Measurements from ENCODE around the gene HSPA2.
"Not testable (repeated sequence)": the region's sequence is repeated elsewhere in the genome, so short reads cannot be mapped to it uniquely, and the experiment has no call there.

Gene HSPA2

DNA sequence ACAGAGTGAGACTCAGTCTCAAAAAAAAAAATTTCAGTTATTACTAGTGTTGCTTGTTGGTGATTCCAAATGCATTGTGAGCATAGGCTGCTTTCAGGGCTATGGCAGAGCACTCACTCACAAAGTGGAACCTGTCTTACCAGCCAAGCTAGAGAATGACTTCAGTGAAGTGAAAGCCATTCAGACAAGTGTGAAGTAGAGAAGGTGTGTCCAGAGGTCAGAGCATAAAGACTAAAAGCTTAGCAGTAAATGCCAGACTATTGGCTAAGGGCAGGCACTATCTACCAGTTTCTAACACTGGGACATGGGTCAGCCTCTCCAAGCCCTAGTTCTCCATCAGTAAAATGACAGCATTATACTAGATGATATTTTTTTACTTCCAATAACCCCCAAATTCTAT is 21.9 kb downstream of the HSPA2 start:
- no peak for DNase-seq

DNA sequence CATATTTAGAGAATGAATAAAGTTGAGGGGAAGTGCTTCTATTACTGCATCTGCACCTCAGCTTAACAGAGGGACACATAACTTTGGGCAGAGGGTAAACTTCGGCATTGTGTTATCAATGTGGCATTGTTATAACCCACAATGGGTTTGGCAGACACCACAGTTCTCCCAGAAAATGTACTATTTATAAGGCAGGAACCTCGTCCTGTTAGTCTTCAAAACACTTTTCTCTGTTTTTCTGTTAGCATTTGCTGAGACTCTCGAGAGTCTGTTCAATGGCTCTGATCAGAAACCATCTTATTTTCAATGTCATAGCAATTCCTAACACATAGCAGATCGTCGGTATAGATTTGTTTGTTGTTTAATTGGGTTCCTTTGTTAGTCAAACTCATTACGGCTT is 23.2 kb downstream of the HSPA2 start:
- no peak for DNase-seq

DNA sequence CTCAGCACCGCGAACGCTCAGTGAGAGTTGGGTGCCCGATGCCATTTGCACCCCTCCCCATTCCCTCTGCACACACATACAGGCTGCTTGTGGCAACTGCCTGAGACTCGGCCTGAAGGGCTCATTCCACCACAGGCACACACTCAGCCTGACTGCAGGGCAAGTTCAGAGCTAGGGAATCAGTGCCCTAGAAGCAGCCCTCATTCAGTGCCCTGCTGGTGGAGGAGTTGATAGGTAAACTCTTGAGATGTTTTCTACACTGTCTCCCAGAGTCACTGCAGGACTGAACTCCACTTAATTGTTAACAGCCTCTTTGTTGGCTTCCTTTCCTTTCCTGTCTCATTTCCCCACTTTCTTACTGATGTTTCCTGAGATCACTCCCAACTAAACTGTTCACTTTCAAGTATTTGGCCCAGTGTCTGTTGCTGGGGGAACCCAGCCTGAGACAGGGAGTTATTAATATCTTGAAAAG is 26.1 kb downstream of the HSPA2 start:
- no peak for DNase-seq

DNA sequence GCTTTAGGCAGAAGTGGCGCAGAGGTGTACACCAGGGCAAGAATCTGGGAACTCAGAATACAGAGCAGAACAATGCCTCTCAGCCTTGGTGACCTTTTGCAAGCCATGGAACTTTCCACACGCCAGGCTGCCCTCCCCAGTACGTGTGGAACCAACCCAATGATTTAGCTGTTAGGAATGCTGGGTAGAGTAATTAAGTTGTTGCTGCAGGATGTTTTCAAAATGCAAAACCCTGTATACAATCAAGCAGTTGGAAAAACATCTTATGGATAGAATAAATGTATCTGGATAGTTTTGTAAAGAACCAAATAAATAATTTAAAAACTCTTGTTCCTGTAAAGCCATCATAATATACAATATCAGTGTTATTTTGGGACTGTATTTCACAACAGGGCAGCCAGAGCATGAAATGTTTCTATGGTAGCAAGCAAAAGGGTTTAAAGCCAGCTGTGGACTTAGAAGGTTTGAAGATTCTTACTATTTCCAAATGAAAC is 28.6 kb downstream of the HSPA2 start:
- no peak for DNase-seq

DNA sequence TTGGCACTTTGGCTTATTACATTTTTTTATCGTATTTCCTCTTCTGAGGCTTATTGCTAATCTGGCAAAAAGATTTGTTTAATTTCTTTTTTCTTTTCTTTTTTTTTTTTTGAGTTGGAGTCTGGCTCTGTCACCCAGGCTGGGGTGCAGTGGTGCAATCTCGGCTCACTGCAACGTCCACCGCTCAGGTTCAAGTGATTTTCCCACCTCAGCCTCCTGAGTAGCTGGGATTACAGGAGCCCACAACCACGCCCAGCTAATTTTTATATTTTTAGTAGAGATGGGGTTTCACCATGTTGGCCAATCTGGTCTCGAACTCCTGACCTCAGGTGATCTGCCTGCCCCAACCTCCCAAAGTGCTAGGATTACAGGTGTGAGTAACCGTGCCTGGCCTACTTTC is 29.1 kb downstream of the HSPA2 start:
- not testable (repeated sequence) for DNase-seq

DNA sequence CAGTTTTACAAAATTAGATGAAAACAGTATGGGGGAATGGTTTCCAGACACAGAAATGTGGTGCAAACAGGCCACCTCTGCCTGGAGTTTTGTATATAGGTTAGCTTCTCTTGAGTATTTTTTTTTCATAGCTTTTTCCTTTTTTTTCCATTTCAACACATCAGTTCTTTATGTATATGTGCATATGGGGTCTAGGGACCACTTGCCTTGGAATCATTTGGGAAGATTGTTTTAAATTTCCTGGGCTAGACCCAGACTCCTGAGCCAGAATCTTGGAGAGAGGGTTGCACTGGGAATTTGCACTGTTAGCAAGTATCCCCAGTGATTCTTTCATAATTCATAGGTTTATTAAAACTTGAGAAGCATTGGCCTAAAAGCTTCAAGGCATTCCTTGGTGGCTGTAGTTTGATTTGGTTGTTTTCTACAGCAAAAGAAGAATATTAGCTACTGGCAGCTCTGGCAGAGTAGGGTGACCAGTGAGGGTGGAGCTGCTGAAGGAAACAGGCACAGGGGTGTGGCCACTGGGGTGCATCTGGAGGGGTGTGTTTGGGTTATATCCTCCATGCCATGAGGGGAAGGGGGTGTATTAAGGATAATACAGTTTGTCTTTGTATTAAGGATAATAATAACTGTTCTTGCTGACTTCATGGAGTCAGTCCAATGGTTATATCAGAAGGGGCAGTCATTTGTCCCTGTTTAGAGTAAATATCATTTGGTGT is 32.0 kb downstream of the HSPA2 start:
- DNase-seq, result no peak

DNA sequence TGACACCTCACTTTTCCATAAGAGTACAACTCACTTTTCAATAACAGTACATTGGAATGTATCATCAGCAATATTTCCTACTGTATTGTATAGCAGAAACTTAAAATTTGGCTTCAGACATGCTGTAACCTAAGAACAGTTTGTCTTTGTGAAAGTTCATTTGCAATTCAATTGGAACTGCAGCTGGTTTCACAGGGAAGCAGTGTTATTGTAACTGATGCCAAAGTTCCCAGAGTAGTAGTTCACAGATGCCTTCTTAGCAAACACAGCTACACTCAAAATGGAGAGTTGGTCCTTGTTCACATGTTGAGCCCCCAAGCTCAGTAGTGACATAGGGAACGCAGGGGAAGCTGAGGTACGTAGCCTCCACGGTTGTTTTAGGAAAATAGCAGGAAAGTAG is 32.6 kb downstream of the HSPA2 start:
- DNase-seq, result no peak

DNA sequence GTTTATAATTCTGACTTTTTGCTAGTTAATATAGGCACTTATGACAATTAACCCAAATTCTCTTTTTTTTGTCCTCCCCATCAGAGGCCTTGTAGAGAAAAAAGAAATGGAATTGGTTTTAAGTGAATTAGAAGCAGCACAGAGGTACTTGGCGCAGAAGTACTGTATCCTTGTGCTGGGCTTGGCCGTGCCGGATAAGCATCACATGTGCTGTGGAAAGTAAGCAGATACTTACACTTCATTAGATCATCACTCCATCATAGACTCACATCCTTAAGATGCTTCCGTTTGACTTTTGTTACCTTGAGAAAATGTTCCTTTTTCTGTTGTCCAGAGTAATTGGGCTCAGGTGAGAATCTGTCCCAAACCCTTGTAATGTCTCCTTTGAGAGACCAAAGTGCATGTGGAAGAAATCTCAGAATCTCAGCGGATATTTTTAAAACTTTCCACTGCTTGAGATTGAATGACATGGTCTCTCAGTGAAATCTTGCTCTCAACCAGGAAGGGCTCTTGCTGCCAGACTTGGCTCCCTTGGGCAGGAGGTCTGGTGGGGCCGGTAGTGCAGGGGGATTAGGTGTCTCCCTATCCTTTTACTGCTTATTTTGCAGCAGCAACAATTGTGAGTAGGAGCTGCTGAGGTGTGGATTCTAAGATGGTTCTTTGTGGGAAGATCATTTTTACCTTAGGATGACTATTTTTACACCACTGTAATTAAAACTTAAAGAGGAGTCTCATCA is 34.0 kb downstream of the HSPA2 start:
- no peak for DNase-seq

DNA sequence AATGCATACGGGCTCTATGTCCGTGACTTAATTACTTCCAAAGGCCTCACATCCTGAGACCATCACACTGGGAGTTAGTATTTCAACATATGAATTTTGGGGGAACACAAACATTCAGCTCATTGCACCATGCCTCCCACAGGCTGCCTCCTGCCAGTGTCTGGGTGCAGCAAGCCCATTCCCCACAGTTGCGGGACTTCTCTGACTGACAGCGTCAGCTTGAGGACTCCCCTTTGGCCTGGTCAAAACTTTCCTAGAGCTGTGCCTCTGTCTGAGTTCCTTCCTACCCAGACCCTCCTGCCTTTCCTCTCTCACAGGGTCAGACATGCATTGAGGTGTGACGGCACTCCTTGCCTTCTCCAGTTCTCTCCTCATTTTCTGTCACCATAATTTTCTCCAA is 36.7 kb downstream of the HSPA2 start:
- DNase-seq, result no peak

DNA sequence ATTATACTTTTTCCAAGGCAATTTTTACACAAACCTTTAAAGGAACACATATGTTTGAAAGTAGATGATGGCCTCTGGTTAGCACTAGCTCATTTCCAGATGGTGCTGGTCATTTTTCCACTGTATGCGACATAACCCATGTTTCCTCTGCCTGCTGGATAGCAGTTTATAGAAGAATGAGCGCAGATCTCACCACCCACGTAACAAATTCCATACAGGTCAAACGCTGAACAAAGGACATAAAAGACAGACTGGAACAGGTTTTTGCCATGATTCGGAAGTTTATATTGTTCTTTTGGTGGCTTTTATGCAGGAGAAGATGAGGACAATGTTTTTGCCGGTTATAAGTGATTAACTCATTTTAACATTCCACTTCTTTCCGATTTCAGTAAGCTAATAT is 39.9 kb downstream of the HSPA2 start:
- DNase-seq, result no peak

DNA sequence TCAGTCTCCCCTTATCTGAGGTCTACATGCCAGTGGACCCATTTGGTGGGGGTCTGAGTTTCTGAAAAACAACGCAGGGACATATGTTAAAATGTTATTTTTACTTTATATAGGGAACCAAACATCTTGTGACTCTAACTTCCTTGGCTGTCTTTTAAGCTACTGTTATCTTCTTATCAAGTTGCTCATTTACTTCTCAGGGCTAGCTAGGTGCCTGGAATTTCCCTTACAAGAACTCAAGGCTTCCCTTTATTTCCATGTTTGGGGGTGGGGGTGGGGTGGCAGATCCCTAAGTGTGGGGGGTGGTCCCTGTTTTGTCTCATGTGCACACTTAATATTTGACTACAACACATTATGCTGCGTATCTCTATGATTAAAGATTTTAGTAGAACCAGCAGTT is 40.8 kb downstream of the HSPA2 start:
- no peak for DNase-seq

DNA sequence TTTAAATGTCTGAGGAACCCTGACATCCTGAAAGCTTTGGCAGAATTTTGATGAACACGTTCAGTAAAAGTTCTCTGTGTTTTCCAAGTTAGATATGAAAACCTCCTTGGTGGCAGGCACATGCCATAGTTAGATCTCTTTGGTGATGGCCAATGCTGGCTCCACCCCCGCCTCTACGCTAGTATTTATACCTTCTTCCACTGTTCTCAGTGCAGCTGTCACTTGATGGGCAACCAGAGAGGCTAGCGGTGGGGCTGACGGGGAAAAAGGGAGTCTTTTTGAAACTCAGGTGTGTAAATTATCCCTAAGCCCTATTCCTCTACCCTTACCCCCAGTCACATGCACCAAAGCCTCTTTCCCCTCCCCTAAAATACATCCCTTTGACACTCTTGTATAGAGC is 41.3 kb downstream of the HSPA2 start:
- no peak for DNase-seq

DNA sequence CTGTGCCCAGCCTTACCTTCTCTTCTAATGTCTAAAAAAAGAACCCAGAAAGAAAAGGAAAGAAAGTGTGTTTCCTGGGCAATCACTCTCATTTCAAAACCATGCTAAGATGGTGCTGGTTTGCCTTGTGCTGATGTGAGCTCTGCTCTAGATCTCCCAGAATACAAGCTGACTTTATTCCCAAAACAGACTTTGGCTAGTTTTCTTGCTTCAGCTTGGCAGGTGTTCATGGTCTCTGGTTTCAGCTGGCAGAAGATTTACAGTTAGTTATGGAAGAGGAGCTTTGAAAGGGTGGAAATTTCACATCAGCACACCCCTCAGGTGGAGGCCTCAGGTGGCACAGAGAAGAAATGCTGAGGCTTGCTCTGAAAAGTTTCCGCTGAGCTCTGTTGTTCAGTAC is 43.6 kb downstream of the HSPA2 start:
- no peak for DNase-seq

DNA sequence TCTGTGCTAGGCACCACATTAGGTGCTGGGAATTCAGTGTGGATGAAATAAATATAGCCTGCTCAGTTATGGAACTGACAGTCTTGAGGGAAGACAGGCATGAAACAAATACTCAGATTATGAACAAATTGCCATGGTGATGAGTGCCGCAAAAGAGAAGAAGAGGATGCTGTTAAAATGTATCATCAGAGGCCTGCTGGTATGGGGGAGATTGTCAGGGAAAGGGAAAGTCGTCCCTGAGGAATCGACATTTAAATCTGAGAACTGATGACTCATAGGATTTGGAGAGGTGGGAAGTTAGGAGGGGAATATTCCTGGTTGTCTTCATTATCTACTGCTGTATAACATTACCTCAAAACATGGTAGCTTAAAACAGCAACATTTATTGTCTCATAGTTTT is 51.3 kb downstream of the HSPA2 start:
- DNase-seq, result no peak

Measured in CD4-positive, alpha-beta T cell treated with Interleukin-10 for 1 hour (primary cell).